ENCODE measurements around the gene GARIN5A. TPM values are rescaled to one million over a fixed set of nuclear protein-coding genes. Genes with fewer than 3 reads are reported as not detected.

GARIN5A gene
- 1.4 to 2.3 TPM (median 2.0 TPM) in 5 replicates for total RNA-seq (2022; extraction: Qiagen RNA extraction)

GRCh38 chr19:50476224-50476906, at the start of gene GARIN5A, which contains the start of gene EMC10:
Gene GARIN5A, minus strand, starts transcription at chr19:50476848. Its CDS starts 460 bp downstream, at chr19:50476388.
Gene EMC10, plus strand, starts transcription at chr19:50476507. Its CDS starts 38 bp downstream, at chr19:50476545.

GRCh38 chr19:50513746-50514345, 37.2 kb upstream of the GARIN5A start, which contains the start of gene ASPDH:
Gene ASPDH, minus strand, starts transcription at chr19:50513913. Its CDS starts 90 bp downstream, at chr19:50513823.

GRCh38 chr19:50511069-50511822, 34.6 kb upstream of the GARIN5A start, which contains the start of gene JOSD2:
Gene JOSD2, minus strand, starts transcription at chr19:50511191. Its CDS starts 760 bp downstream, at chr19:50510431.

GRCh38 chr19:50432221-50433028, 44.2 kb downstream of the GARIN5A start, which contains the start of gene MYBPC2:
Gene MYBPC2, plus strand, starts transcription at chr19:50432892. Its CDS starts 62 bp downstream, at chr19:50432954.

GRCh38 chr19:50418176-50419021, 58.2 kb downstream of the GARIN5A start, which contains the start of gene SPIB:
Gene SPIB, plus strand, starts transcription at chr19:50418938. Its CDS starts 25 bp downstream, at chr19:50418963.

Other genes with a start within 250 kb of the GARIN5A start
- 0.96 to 1.5 TPM (median 1.5 TPM) in 5 replicates for gene KCNC3, start 147.5 kb downstream of the GARIN5A start, total RNA-seq (2022; extraction: Qiagen RNA extraction)
- 0.51 to 1.0 TPM (median 0.87 TPM) in 5 replicates for gene NAPSA, start 111.2 kb downstream of the GARIN5A start, total RNA-seq (2022; extraction: Qiagen RNA extraction)
- 63.9 to 82.3 TPM (median 79.4 TPM) in 5 replicates for gene NR1H2, start 100.4 kb downstream of the GARIN5A start, total RNA-seq (2022; extraction: Qiagen RNA extraction)
- gene POLD1, start 92.5 kb downstream of the GARIN5A start, total RNA-seq (2022; extraction: Qiagen RNA extraction) = 48.0 to 80.8 TPM (median 75.0 TPM) in 5 replicates
- 0.06 to 0.27 TPM (median 0.24 TPM) in 5 replicates for gene SPIB, start 57.9 kb downstream of the GARIN5A start, total RNA-seq (2022; extraction: Qiagen RNA extraction)
- not detected in 5 replicates for gene MYBPC2, start 44.0 kb downstream of the GARIN5A start, total RNA-seq (2022; extraction: Qiagen RNA extraction)
- 113 to 166 TPM (median 158 TPM) in 5 replicates for gene EMC10, start 341 bp downstream of the GARIN5A start, total RNA-seq (2022; extraction: Qiagen RNA extraction)
- gene JOSD2, start 34.3 kb upstream of the GARIN5A start, total RNA-seq (2022; extraction: Qiagen RNA extraction) = 53.8 to 91.0 TPM (median 86.2 TPM) in 5 replicates
- not detected in 5 replicates for gene ASPDH, start 37.1 kb upstream of the GARIN5A start, total RNA-seq (2022; extraction: Qiagen RNA extraction)
- 0.41 to 0.55 TPM (median 0.44 TPM) in 5 replicates for gene LRRC4B, start 91.6 kb upstream of the GARIN5A start, total RNA-seq (2022; extraction: Qiagen RNA extraction)
- gene SYT3, start 163.0 kb upstream of the GARIN5A start, total RNA-seq (2022; extraction: Qiagen RNA extraction) = 0.39 to 0.63 TPM (median 0.46 TPM) in 5 replicates
- 3.5 to 13.4 TPM (median 10.5 TPM) in 5 replicates for gene C19orf81, start 172.6 kb upstream of the GARIN5A start, total RNA-seq (2022; extraction: Qiagen RNA extraction)
- 0.09 to 0.31 TPM (median 0.17 TPM) in 5 replicates for gene SHANK1, start 243.0 kb upstream of the GARIN5A start, total RNA-seq (2022; extraction: Qiagen RNA extraction)
- 5.9 to 11.1 TPM (median 10.8 TPM) in 5 replicates for gene CLEC11A, start 246.5 kb upstream of the GARIN5A start, total RNA-seq (2022; extraction: Qiagen RNA extraction)